Heart left ventricle (tissue), 13 donors: ENCODE data around the gene GREM2.

Experiments
- CTCF ChIP-seq, 12 donors: fragments of 200-600 bp; sonication (generic) in 4 of 12; IDR thresholded peaks; one replicate each; pipeline versions ENCODE4 v1.5.0 to v1.8.0; 2018 to 2022; ENCODE audit warnings: antibody characterized with exemption in 12 of 12, mild to moderate bottlenecking in 5 of 12
- POLR2A ChIP-seq, 2 donors: fragments of 450-650 bp; IDR thresholded peaks; one replicate each; pipeline ENCODE4 v1.6.1; 2017; ENCODE audit warnings: antibody characterized with exemption in 2 of 2, mild to moderate bottlenecking in 2 of 2, moderate library complexity in 2 of 2
- donor health status: ischemic (EF 13 %, LVEDD 7.1; RV severe dilation, severe dysfunction).
- donor health status: DM: no; HTN: yes; CAD: no.
- donor health status: DM: no; HTN: no; CAD: no.
- donor health status: ischemic (EF 25% LVEDD 6.9; RV normal size, moderate dysfunction).
- donor health status: ischemic (EF 25% LVEDD 5.7; RV mildly dilated, moderate dysfunction).
- donor health status: ischemic (EF 35%, LVEDD 5.7; RV mildly dilated, moderate dysfunction).
- donor health status: nonischemic (EF 11% LVEDD 7.7; RV severe dilation, severe dysfunction).
- donor health status: DM: yes; HTN: yes; CAD: no.
- donor health status: PGD.
- donor health status: ischemic (EF 29% LVEDD 5.4; RV normal size, mild dysfunction).
- donor health status: nonischemic (EF 23%, LVEDD 6.1; RV moderate dilation, normal function).

- TF ChIP-seq CTCF (IDR thresholded peaks at IDR 0.05): no peak
- no peak for TF ChIP-seq POLR2A (IDR thresholded peaks at IDR 0.05)
These were observed 29.0 kb downstream of the GREM2 start for GRCh38 chr1:240582953-240583352.
